OCI-LY3 (cell line): Measurements from ENCODE around the gene XRCC6.
"Not testable (repeated sequence)": the region's sequence is repeated elsewhere in the genome, so short reads cannot be mapped to it uniquely, and the experiment has no call there.

Experiments
- EZH2phosphoT487 ChIP-seq: fragments of 200-600 bp; shearing (Covaris generic); IDR thresholded peaks from 2 replicates; pipeline ENCODE4 v1.6.1; 2018; ENCODE audit warnings: antibody characterized with exemption, mixed run types, low read depth
- TF ChIP-seq, protein P1 (sequence below): fragments of 200-600, 300-600 bp; sonication (generic); IDR thresholded peaks from 2 replicates; pipeline ENCODE4 v1.5.1; 2014; ENCODE audit warnings: antibody characterized with exemption, low read length, low read depth

DNA sequence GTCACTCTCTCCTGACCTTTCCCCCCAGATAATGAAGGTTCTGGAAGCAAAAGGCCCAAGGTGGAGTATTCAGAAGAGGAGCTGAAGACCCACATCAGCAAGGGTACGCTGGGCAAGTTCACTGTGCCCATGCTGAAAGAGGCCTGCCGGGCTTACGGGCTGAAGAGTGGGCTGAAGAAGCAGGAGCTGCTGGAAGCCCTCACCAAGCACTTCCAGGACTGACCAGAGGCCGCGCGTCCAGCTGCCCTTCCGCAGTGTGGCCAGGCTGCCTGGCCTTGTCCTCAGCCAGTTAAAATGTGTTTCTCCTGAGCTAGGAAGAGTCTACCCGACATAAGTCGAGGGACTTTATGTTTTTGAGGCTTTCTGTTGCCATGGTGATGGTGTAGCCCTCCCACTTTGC is 42.5 kb downstream of the XRCC6 start:
- TF ChIP-seq, protein P1, sequence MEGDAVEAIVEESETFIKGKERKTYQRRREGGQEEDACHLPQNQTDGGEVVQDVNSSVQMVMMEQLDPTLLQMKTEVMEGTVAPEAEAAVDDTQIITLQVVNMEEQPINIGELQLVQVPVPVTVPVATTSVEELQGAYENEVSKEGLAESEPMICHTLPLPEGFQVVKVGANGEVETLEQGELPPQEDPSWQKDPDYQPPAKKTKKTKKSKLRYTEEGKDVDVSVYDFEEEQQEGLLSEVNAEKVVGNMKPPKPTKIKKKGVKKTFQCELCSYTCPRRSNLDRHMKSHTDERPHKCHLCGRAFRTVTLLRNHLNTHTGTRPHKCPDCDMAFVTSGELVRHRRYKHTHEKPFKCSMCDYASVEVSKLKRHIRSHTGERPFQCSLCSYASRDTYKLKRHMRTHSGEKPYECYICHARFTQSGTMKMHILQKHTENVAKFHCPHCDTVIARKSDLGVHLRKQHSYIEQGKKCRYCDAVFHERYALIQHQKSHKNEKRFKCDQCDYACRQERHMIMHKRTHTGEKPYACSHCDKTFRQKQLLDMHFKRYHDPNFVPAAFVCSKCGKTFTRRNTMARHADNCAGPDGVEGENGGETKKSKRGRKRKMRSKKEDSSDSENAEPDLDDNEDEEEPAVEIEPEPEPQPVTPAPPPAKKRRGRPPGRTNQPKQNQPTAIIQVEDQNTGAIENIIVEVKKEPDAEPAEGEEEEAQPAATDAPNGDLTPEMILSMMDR, result not testable (repeated sequence)
- TF ChIP-seq EZH2phosphoT487, result not testable (repeated sequence)
